Esophagus muscularis mucosa (tissue), 4 donors: Measurements from ENCODE around the gene EXOSC7. TPM values are rescaled to one million over a fixed set of nuclear protein-coding genes. Genes with fewer than 3 reads are reported as not detected.

Experiments
- DNase-seq: peaks from one replicate; pipeline ENCODE4 v3.0.0-alpha.2; 2017; ENCODE audit errors: extremely low spot score
- H3K27ac ChIP-seq, 4 donors: fragments of 200-600 bp; sonication (generic); replicated peaks in 1 of 4; 1 replicate in 3 of 4; 2 replicates in 1 of 4; pipeline ENCODE4 v1.5.1; 2016 to 2019; ENCODE audit warnings: mild to moderate bottlenecking in 1 of 4
- H3K27me3 ChIP-seq, 4 donors: fragments of 200-600 bp; sonication (generic); one replicate each; pipeline versions ENCODE4 v1.5.1 to v1.6.0; 2016 to 2019
- H3K36me3 ChIP-seq, 4 donors: fragments of 200-600 bp; sonication (generic); one replicate each; pipeline ENCODE4 v1.5.1; 2016 to 2019
- H3K4me1 ChIP-seq, 4 donors: fragments of 200-600 bp; sonication (generic); one replicate each; pipeline ENCODE4 v1.5.1; 2016 to 2019
- H3K4me3 ChIP-seq, 4 donors: fragments of 200-600 bp; sonication (generic); 1 replicate in 2 of 4; 2 replicates in 2 of 4; pipeline ENCODE4 v1.5.1; 2016 to 2019; ENCODE audit warnings: mild to moderate bottlenecking in 4 of 4, moderate library complexity in 1 of 4
- H3K9me3 ChIP-seq, 4 donors: fragments of 200-600 bp; sonication (generic); 1 replicate in 3 of 4; 2 replicates in 1 of 4; pipeline ENCODE4 v1.5.1; 2016 to 2019
- EP300 ChIP-seq: sonication (generic); formaldehyde crosslinking; IDR thresholded peaks from one replicate; pipeline ENCODE4 v1.6.1; 2017; ENCODE audit warnings: antibody characterized with exemption
- POLR2A ChIP-seq: fragments of 450-650 bp; IDR thresholded peaks from one replicate; pipeline ENCODE4 v1.6.1; 2017; ENCODE audit warnings: antibody characterized with exemption, moderate library complexity, mild to moderate bottlenecking, low read depth
- POLR2AphosphoS5 ChIP-seq, 2 donors: sonication (generic); formaldehyde crosslinking; IDR thresholded peaks; one replicate each; pipeline ENCODE4 v1.6.1; 2017; ENCODE audit warnings: antibody characterized with exemption in 2 of 2
- WGBS: methylation state at CpG from one replicate; pipeline ENCODE4 v1.1.5; 2018; 5-methylcytosine and 5-hydroxymethylcytosine counted together
- intact Hi-C: fragments of 100-400 bp; cut with DNase I; formaldehyde crosslinking; loops from one replicate; pipeline ENCODE4 v1.15.1; 2023
- total RNA-seq, 4 donors: library from RNA; depleted of rRNA; stranded (reverse); fragments of >200 nt; gene quantifications; one replicate each; pipeline versions ENCODE4 v1.1.0 to v1.2.1, GENCODE V29; 2016
- TF ChIP-seq, protein P1 (sequence below), 3 experiments: fragments of 200-600 bp in 2 of 3; fragments of 450-650 bp in 1 of 3; sonication (generic) in 2 of 3; IDR thresholded peaks; one replicate each; pipeline ENCODE4 v1.5.1; 2017 to 2019; ENCODE audit warnings: antibody characterized with exemption in 3 of 3, mild to moderate bottlenecking in 2 of 3, moderate library complexity in 1 of 3

Gene EXOSC7
- total RNA-seq, 4 donors from 2014 or later, result 20.8 to 35.1 (median 29.2) TPM

DNA sequence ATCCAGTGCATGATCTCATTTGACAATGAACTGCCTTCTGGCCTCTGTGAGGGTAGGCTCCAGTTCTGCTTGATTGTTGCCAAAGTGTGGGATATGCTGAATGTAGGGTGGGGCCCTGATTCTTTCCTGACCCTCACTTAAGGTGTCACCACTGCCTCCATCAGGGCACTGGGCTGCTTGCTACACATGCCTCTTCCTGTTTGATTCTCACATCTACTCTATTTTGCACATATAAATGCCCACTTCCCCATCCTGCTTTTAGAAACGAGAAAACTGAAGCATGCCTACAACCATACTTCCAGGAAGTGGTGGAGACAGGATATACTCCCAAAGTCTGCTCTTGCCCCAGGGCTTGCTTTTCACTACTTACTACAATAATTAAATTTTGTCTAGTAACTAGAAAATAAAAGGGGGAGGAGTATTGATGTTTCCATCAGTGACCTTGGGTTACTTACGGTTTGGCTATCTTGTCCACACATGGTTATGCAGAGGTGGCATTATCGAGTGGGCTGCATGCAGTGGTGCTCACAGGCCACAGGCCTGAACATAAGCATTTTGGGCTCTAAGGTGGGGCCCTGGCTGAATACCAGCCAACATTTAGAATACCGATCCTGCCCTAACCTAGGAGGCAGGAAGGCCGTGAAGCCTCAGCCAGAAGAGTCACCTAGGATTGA lies 6.8 kb upstream of the EXOSC7 start:
- H3K27me3 ChIP-seq, result no peaks in the 10 kb centered on the region
- no peak overlapping the region for H3K27ac ChIP-seq
- TF ChIP-seq, protein P1, sequence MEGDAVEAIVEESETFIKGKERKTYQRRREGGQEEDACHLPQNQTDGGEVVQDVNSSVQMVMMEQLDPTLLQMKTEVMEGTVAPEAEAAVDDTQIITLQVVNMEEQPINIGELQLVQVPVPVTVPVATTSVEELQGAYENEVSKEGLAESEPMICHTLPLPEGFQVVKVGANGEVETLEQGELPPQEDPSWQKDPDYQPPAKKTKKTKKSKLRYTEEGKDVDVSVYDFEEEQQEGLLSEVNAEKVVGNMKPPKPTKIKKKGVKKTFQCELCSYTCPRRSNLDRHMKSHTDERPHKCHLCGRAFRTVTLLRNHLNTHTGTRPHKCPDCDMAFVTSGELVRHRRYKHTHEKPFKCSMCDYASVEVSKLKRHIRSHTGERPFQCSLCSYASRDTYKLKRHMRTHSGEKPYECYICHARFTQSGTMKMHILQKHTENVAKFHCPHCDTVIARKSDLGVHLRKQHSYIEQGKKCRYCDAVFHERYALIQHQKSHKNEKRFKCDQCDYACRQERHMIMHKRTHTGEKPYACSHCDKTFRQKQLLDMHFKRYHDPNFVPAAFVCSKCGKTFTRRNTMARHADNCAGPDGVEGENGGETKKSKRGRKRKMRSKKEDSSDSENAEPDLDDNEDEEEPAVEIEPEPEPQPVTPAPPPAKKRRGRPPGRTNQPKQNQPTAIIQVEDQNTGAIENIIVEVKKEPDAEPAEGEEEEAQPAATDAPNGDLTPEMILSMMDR (IDR thresholded peaks at IDR 0.05), result no peak
- TF ChIP-seq EP300 (no peak), POLR2AphosphoS5 (IDR thresholded peaks at IDR 0.05) (no peak), POLR2A (no peak)
- no peak for DNase-seq
- H3K36me3 ChIP-seq, result no peaks in the 10 kb centered on the region
- intact Hi-C loops, result no loop called here
- WGBS, result 82% methylated on average over 4 of the region's 5 CpGs
- H3K4me1 ChIP-seq, result peaks cover 5 to 25% (median 14%) of the 10 kb centered on the region in 4 donors
- H3K9me3 ChIP-seq, result no peaks in the 10 kb centered on the region
- no peak overlapping the region for H3K4me3 ChIP-seq

DNA sequence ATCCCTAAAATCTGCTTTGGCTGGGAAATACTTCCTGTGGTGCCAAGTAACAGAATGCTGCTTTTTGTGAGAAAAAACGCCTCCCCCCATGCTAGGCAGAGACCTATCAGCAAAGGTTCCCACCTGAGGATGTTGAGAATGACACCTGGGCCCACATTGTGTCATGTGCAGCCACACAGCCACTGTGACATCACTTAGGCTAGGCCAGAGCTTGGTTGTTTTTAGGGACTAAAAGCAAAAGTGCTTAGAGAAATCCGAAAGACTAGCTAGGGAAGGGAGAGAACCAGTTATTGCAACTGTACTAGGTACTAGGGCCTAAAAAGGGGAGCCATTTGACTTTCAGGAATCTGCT lies 6.2 kb upstream of the EXOSC7 start:
- no peaks in the 10 kb centered on the region for H3K9me3 ChIP-seq
- H3K4me3 ChIP-seq, result no peak overlapping the region
- DNase-seq, result no peak
- intact Hi-C loops, result loop anchor here (10.0 kb wide), 1 partner anchor 105 kb away; the partner anchor contains the start of gene TMEM42
- no peak overlapping the region for H3K27ac ChIP-seq
- no peaks in the 10 kb centered on the region for H3K27me3 ChIP-seq
- WGBS, result 83% methylated on average over 2 of the region's 2 CpGs
- H3K36me3 ChIP-seq, result no peaks in the 10 kb centered on the region
- peaks cover 10 to 27% (median 18%) of the 10 kb centered on the region in 4 donors for H3K4me1 ChIP-seq
- TF ChIP-seq, protein P1 (IDR thresholded peaks at IDR 0.05), result no peak
- TF ChIP-seq EP300, result no peak
- no peak for TF ChIP-seq POLR2A
- TF ChIP-seq POLR2AphosphoS5 (IDR thresholded peaks at IDR 0.05), result no peak

DNA sequence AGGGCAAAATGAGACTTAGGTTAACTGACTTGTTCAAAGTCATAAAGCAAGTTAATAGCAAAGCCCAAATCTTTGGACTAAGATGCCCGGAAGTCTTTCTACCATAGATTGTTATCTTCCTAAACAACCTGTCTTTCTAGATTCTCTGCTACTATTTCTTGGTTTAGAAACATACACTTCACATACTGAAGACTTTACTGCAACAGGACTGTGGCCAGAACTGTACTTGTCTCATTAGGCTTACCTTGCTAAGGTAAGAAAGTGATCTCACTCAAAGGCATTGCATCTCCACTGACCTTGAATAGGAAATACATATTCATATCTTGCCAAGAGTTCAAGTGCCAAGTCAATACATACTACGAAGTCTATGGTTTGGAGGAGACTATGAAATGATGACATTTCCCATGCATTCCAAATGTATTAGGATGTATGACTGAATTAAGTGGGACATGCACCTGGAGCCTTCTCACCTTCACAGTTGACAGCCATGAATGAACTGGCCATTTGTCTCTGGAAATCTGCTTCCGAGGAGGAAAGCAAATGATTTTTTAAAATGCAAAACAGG lies 5.0 kb upstream of the EXOSC7 start:
- intact Hi-C loops, result loop anchor here (10.0 kb wide), 1 partner anchor 106 kb away; the partner anchor contains the start of gene TMEM42
- Histone ChIP-seq H3K27ac (no peak overlapping the region), H3K4me1 (peaks cover 15 to 28% (median 22%) of the 10 kb centered on the region in 4 donors), H3K4me3 (no peak overlapping the region), H3K27me3 (no peaks in the 10 kb centered on the region), H3K9me3 (no peaks in the 10 kb centered on the region), H3K36me3 (no peaks in the 10 kb centered on the region)
- 87% methylated on average over 3 of the region's 3 CpGs for WGBS
- TF ChIP-seq, protein P1 (IDR thresholded peaks at IDR 0.05), result no peak
- TF ChIP-seq EP300, result no peak
- TF ChIP-seq POLR2A, result no peak
- TF ChIP-seq POLR2AphosphoS5 (IDR thresholded peaks at IDR 0.05), result no peak
- DNase-seq, result no peak

DNA sequence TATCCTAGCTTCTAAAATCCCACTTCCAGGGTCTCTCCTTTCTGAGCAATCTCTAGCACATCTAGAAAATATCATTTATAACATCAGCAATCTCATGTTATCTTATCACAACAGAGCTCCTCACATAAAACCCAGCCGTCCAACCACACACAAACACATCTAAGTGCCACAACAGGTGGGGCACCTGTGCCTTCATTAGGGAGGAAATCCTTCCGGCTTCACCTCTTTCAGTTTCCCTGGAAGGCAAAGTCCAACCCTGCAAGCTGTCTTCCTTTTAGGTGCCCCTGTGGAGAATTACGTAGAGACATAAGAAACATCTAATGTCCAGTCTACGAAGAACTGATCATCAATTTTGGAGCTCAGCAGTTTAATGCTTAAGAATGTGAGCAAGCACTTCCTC lies 1.6 kb upstream of the EXOSC7 start:
- H3K27ac ChIP-seq, result peak overlapping the region in 1 of 4 donors; percentile 92
- H3K4me3 ChIP-seq, result peak overlapping the region; percentile 71 to 99 (median 93)
- no peaks in the 10 kb centered on the region for H3K36me3 ChIP-seq
- H3K9me3 ChIP-seq, result no peaks in the 10 kb centered on the region
- H3K4me1 ChIP-seq, result peaks cover 36 to 58% (median 44%) of the 10 kb centered on the region in 4 donors
- H3K27me3 ChIP-seq, result no peaks in the 10 kb centered on the region
- intact Hi-C loops, result loop anchor here (10.0 kb wide), 1 partner anchor 110 kb away; the partner anchor contains the start of gene TMEM42
- no peak for TF ChIP-seq EP300
- TF ChIP-seq, protein P1 (IDR thresholded peaks at IDR 0.05), result no peak
- TF ChIP-seq POLR2A, result no peak
- TF ChIP-seq POLR2AphosphoS5 (IDR thresholded peaks at IDR 0.05), result no peak
- no peak for DNase-seq
- 81% methylated on average over 4 of the region's 4 CpGs for WGBS
